HCT116 (cell line): Measurements from ENCODE around the gene SLC35B2.

Experiments used
- CTCF ChIP-seq, 3 experiments: fragments of 200-600 bp in 1 of 3; sonication (generic) in 1 of 3; IDR thresholded peaks in 2 of 3; conservative IDR thresholded peaks in 1 of 3; 2 replicates each; pipeline ENCODE4 v1.5.1; 2012 to 2017; ENCODE audit warnings: low read depth in 2 of 3, low read length in 2 of 3, antibody characterized with exemption in 1 of 3, borderline replicate concordance in 1 of 3, control low read depth in 1 of 3, mild to moderate bottlenecking in 1 of 3, mixed read lengths in 1 of 3, mixed run types in 1 of 3, moderate library complexity in 1 of 3; ENCODE audit not compliant: insufficient read depth in 1 of 3
- EGR1 ChIP-seq: IDR thresholded peaks from 2 replicates; pipeline ENCODE4 v1.6.1; 2012; ENCODE audit warnings: low read depth
- EZH2 ChIP-seq: fragments of 200-600 bp; sonication (generic); IDR thresholded peaks from 2 replicates; pipeline ENCODE4 v1.6.1; 2017; ENCODE audit warnings: antibody characterized with exemption, mixed run types
- MAX ChIP-seq: IDR thresholded peaks from 2 replicates; pipeline ENCODE4 v1.6.1; 2012
- POLR2A ChIP-seq: IDR thresholded peaks from 2 replicates; pipeline ENCODE4 v1.7.0; 2011; ENCODE audit warnings: borderline replicate concordance; ENCODE audit not compliant: insufficient read depth, insufficient read length; ENCODE audit errors: extremely low read depth
- REST ChIP-seq: IDR thresholded peaks from 2 replicates; pipeline ENCODE4 v1.6.1; 2012; ENCODE audit warnings: low read depth

GRCh38 chr6:44229376-44230033 is 27.8 kb downstream of the SLC35B2 start:
- no peak for TF ChIP-seq CTCF (IDR thresholded peaks at IDR 0.05 in 2 of 3, conservative IDR thresholded peaks at IDR 0.05 in 1 of 3; ENCODE audit: borderline replicate concordance in 1 of 3, insufficient read depth in 1 of 3, low read depth in 2 of 3, low read length in 2 of 3)
- TF ChIP-seq EZH2 = no peak
- TF ChIP-seq MAX = no peak
- TF ChIP-seq POLR2A = no peak
- TF ChIP-seq REST = no peak
- no peak for TF ChIP-seq EGR1
